Skeletal muscle satellite cell (primary cell): ENCODE results near the gene LRIF1. TPM values are rescaled to one million over a fixed set of nuclear protein-coding genes. Genes with fewer than 3 reads are reported as not detected.
A peak's percentile ranks its signal among the peaks of the same experiment; 100 is the strongest.
"Not testable (repeated sequence)": the region's sequence is repeated elsewhere in the genome, so short reads cannot be mapped to it uniquely, and the experiment has no call there.

Experiments used
- H3K27me3 ChIP-seq: 2 replicates; pipeline ENCODE4 v1.7.0; 2013; ENCODE audit warnings: low read length; ENCODE audit not compliant: control insufficient read depth, insufficient read depth
- H3K36me3 ChIP-seq: 2 replicates; pipeline ENCODE4 v1.7.0; 2013; ENCODE audit warnings: mild to moderate bottlenecking, control low read depth, low read length; ENCODE audit not compliant: insufficient read depth
- H3K4me1 ChIP-seq: 2 replicates; pipeline ENCODE4 v1.7.0; 2013; ENCODE audit warnings: low read length; ENCODE audit not compliant: control insufficient read depth, insufficient read depth
- H3K4me2 ChIP-seq: 2 replicates; pipeline ENCODE4 v1.7.0; 2013; ENCODE audit warnings: mild to moderate bottlenecking, low read length
- H3K4me3 ChIP-seq: 2 replicates; pipeline ENCODE4 v1.7.0; 2013; ENCODE audit warnings: low read length
- H3K9ac ChIP-seq: 2 replicates; pipeline ENCODE4 v1.7.0; 2013; ENCODE audit warnings: mild to moderate bottlenecking, low read depth, low read length, moderate library complexity
- H3K9me3 ChIP-seq: replicated peaks from 2 replicates; pipeline ENCODE4 v1.7.0; 2013; ENCODE audit warnings: mild to moderate bottlenecking, control low read depth, low read length
- total RNA-seq: library from RNA; depleted of rRNA; stranded (reverse); fragments of >200 nt; gene quantifications from 2 replicates; pipeline ENCODE4 v1.2.3, GENCODE V29; 2012; rRNA removed

LRIF1 gene
- 9.9 and 13.3 TPM in 2 replicates for total RNA-seq

- H3K4me2 ChIP-seq: peak within 1 kb of the TSS; percentile 93
- peak within 1 kb of the TSS; percentile 94 for H3K4me3 ChIP-seq
- H3K27me3 ChIP-seq: no peaks in the 10 kb centered on the region
- H3K4me1 ChIP-seq: peaks cover 9% of the 10 kb centered on the region
- no peaks in the 10 kb centered on the region for H3K36me3 ChIP-seq
- peak within 1 kb of the TSS; percentile 96 for H3K9ac ChIP-seq
- no peaks in the 10 kb centered on the region for H3K9me3 ChIP-seq
Observed at GRCh38 chr1:110963691-110964454, at the start of gene LRIF1. TSS of gene LRIF1 (minus strand) at chr1:110963922. CDS start at chr1:110963688, 234 bp downstream.

GRCh38 chr1:111008031-111008430, 44.3 kb upstream of the LRIF1 start:
- Histone ChIP-seq H3K27me3 (no peaks in the 10 kb centered on the region), H3K9me3 (no peaks in the 10 kb centered on the region), H3K4me3 (no peak overlapping the region), H3K36me3 (no peaks in the 10 kb centered on the region), H3K4me2 (no peak overlapping the region), H3K9ac (no peak overlapping the region), H3K4me1 (no peaks in the 10 kb centered on the region)

- Histone ChIP-seq H3K27me3 (no peaks in the 10 kb centered on the region), H3K4me1 (no peaks in the 10 kb centered on the region), H3K4me2 (no peak overlapping the region), H3K9ac (no peak overlapping the region), H3K36me3 (no peaks in the 10 kb centered on the region), H3K4me3 (no peak overlapping the region), H3K9me3 (no peaks in the 10 kb centered on the region)
Observed at GRCh38 chr1:111006556-111006955, 42.8 kb upstream of the LRIF1 start.

GRCh38 chr1:110999607-111000006, 35.9 kb upstream of the LRIF1 start:
- H3K4me1 ChIP-seq, H3K4me3 ChIP-seq, H3K27me3 ChIP-seq, H3K9me3 ChIP-seq, H3K4me2 ChIP-seq, H3K9ac ChIP-seq, H3K36me3 ChIP-seq: not testable (repeated sequence)

GRCh38 chr1:110992329-110992728, 28.6 kb upstream of the LRIF1 start:
- H3K9ac ChIP-seq, H3K4me3 ChIP-seq, H3K4me1 ChIP-seq, H3K36me3 ChIP-seq, H3K9me3 ChIP-seq, H3K4me2 ChIP-seq, H3K27me3 ChIP-seq: not testable (repeated sequence)

GRCh38 chr1:110991295-110991694, 27.6 kb upstream of the LRIF1 start:
- H3K27me3 ChIP-seq, H3K9ac ChIP-seq, H3K4me3 ChIP-seq, H3K36me3 ChIP-seq, H3K9me3 ChIP-seq, H3K4me2 ChIP-seq, H3K4me1 ChIP-seq: not testable (repeated sequence)

GRCh38 chr1:110990541-110990940, 26.8 kb upstream of the LRIF1 start:
- Histone ChIP-seq H3K4me2 (no peak overlapping the region), H3K27me3 (no peaks in the 10 kb centered on the region), H3K4me3 (no peak overlapping the region), H3K36me3 (no peaks in the 10 kb centered on the region), H3K9ac (no peak overlapping the region), H3K9me3 (no peaks in the 10 kb centered on the region), H3K4me1 (no peaks in the 10 kb centered on the region)

GRCh38 chr1:110986407-110986891, 22.7 kb upstream of the LRIF1 start:
- no peak overlapping the region for H3K9ac ChIP-seq
- H3K36me3 ChIP-seq: no peaks in the 10 kb centered on the region
- H3K4me1 ChIP-seq: no peaks in the 10 kb centered on the region
- no peaks in the 10 kb centered on the region for H3K9me3 ChIP-seq
- no peak overlapping the region for H3K4me2 ChIP-seq
- no peaks in the 10 kb centered on the region for H3K27me3 ChIP-seq
- H3K4me3 ChIP-seq: no peak overlapping the region

- Histone ChIP-seq H3K4me1 (no peaks in the 10 kb centered on the region), H3K36me3 (no peaks in the 10 kb centered on the region), H3K4me3 (no peak overlapping the region)
Observed at GRCh38 chr1:110982320-110982719, 18.6 kb upstream of the LRIF1 start.

GRCh38 chr1:110979154-110979553, 15.4 kb upstream of the LRIF1 start:
- no peak overlapping the region for H3K4me2 ChIP-seq
- H3K9ac ChIP-seq: no peak overlapping the region
- H3K4me1 ChIP-seq: no peaks in the 10 kb centered on the region
- H3K36me3 ChIP-seq: no peaks in the 10 kb centered on the region
- H3K4me3 ChIP-seq: no peak overlapping the region
- no peaks in the 10 kb centered on the region for H3K27me3 ChIP-seq
- no peaks in the 10 kb centered on the region for H3K9me3 ChIP-seq

More at GRCh38 chr1:110982320-110982719, 18.6 kb upstream of the LRIF1 start:
- no peak overlapping the region for H3K9ac ChIP-seq
- H3K4me2 ChIP-seq: no peak overlapping the region
- no peaks in the 10 kb centered on the region for H3K9me3 ChIP-seq
- H3K27me3 ChIP-seq: no peaks in the 10 kb centered on the region

- H3K4me3 ChIP-seq: no peak overlapping the region
- H3K9me3 ChIP-seq: no peaks in the 10 kb centered on the region
- H3K4me1 ChIP-seq: no peaks in the 10 kb centered on the region
- no peak overlapping the region for H3K4me2 ChIP-seq
- H3K9ac ChIP-seq: no peak overlapping the region
- no peaks in the 10 kb centered on the region for H3K27me3 ChIP-seq
- H3K36me3 ChIP-seq: no peaks in the 10 kb centered on the region
Observed at GRCh38 chr1:110976089-110976488, 12.4 kb upstream of the LRIF1 start.

GRCh38 chr1:110975265-110975664, 11.5 kb upstream of the LRIF1 start:
- no peaks in the 10 kb centered on the region for H3K4me1 ChIP-seq
- no peaks in the 10 kb centered on the region for H3K36me3 ChIP-seq
- H3K4me3 ChIP-seq: no peak overlapping the region
- H3K4me2 ChIP-seq: no peak overlapping the region
- H3K27me3 ChIP-seq: no peaks in the 10 kb centered on the region
- no peaks in the 10 kb centered on the region for H3K9me3 ChIP-seq
- H3K9ac ChIP-seq: no peak overlapping the region
